ENCODE results near the gene TRPM2.

DNA sequence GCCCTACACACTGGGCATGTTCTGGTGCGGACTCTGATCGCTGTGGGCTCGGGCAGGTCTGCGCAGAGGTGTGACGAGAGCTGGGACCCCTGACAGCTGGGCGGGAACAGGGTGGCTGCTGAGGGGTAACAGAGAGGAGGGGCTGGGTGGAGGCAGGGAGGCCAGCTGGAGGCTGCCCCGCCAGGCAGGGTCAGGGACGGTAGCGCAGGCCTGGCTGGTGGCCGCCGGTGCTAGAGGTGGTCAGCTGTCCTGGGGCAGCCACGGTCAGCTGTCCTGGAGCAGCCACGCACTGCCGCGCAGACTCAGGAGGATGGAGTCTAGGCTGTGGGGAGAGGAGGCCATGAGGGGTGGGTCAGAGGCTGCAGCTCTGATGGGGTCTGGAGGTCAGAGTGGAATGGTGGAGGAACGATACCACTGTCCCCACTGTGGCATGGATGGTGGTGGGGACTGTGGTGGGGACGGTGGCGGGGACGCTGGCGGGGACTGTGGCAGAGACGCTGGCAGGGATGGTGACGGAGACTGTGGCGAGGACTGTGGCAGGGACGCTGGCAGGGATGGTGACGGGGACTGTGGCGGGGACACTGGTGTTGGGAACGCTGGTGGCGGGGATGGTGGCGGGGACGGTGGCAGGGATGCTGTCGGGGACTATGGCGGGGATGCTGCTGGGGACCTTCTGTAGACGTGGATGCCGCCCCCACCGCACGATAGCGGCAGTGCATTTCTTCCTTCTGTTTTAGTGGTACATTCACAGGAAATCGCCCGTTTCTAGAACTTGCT lies 80.6 kb downstream of the TRPM2 start:
- TF ChIP-seq POLR2A (IDR thresholded peaks at IDR 0.05) (no peak), POLR2AphosphoS5 (IDR thresholded peaks at IDR 0.05) (no peak)
- TF ChIP-seq, protein P1, sequence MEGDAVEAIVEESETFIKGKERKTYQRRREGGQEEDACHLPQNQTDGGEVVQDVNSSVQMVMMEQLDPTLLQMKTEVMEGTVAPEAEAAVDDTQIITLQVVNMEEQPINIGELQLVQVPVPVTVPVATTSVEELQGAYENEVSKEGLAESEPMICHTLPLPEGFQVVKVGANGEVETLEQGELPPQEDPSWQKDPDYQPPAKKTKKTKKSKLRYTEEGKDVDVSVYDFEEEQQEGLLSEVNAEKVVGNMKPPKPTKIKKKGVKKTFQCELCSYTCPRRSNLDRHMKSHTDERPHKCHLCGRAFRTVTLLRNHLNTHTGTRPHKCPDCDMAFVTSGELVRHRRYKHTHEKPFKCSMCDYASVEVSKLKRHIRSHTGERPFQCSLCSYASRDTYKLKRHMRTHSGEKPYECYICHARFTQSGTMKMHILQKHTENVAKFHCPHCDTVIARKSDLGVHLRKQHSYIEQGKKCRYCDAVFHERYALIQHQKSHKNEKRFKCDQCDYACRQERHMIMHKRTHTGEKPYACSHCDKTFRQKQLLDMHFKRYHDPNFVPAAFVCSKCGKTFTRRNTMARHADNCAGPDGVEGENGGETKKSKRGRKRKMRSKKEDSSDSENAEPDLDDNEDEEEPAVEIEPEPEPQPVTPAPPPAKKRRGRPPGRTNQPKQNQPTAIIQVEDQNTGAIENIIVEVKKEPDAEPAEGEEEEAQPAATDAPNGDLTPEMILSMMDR (IDR thresholded peaks at IDR 0.05) = no peak

All from prostate gland (tissue), 2 donors.